ENCODE measurements around the gene LRSAM1. TPM values are rescaled to one million over a fixed set of nuclear protein-coding genes. Genes with fewer than 3 reads are reported as not detected.

Gene LRSAM1
- total and polyA plus RNA-seq, 4 donors = 6.6 to 9.7 (median 7.1) TPM

DNA sequence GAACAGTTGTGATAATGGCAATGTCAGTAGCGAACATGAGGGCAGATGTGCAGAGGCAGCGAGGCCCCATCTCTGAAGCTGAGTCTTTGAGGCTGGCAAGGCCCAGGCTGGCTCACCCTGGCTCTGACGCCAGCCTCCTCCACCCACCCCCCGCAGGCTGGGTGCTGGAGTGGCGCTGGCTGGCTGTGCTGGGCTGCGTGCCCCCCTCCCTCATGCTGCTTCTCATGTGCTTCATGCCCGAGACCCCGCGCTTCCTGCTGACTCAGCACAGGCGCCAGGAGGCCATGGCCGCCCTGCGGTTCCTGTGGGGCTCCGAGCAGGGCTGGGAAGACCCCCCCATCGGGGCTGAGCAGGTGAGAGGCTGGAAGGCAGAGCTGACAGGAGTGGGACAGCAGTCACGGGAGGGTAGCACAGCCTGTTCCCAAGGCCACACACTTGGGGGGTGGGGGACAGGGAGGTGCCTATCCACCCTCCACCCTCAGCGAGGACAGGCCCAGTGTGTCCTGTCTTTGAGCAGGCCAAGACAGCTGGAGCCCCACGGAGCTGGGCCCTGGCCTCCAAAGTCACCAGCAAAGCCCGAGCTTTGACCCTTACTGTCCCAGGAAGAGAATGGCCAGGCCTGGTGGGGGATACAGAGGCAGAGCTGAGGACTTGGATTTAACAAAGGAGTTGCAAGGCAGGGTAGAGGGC is 48.8 kb upstream of the LRSAM1 start:
- no peak overlapping the region for H3K9ac ChIP-seq (ENCODE audit: low read depth in 1 of 2, low read length in 2 of 2)
- H3K27ac ChIP-seq (ENCODE audit: low read depth in 1 of 2, low read length in 2 of 2) = no peak overlapping the region
- no peak for DNase-seq (ENCODE audit: low spot score)
- no peaks in the 10 kb centered on the region for H3K9me3 ChIP-seq (ENCODE audit: control insufficient read depth in 4 of 4, low read length in 3 of 4)
- peaks cover 2 to 32% (median 7%) of the 10 kb centered on the region in 4 donors for H3K36me3 ChIP-seq (ENCODE audit: control insufficient read depth in 4 of 4, insufficient read depth in 3 of 4, low read depth in 1 of 4, low read length in 3 of 4)
- H3K4me1 ChIP-seq (ENCODE audit: control insufficient read depth in 4 of 4, insufficient read depth in 4 of 4, low read length in 3 of 4) = peaks cover 5 to 24% (median 19%) of the 10 kb centered on the region in 4 donors
- 91% methylated on average over 18 of the region's 18 CpGs for WGBS
- TF ChIP-seq GABPA (IDR thresholded peaks at IDR 0.05 in 1 of 2, conservative IDR thresholded peaks at IDR 0.05 in 1 of 2) (no peak), HNF4A (conservative IDR thresholded peaks at IDR 0.05) (no peak), JUND (IDR thresholded peaks at IDR 0.05) (no peak), FOXA2 (IDR thresholded peaks at IDR 0.05) (no peak), EGR1 (IDR thresholded peaks at IDR 0.05; ENCODE audit: low read depth in 2 of 2) (no peak)
- TF ChIP-seq, protein P1, sequence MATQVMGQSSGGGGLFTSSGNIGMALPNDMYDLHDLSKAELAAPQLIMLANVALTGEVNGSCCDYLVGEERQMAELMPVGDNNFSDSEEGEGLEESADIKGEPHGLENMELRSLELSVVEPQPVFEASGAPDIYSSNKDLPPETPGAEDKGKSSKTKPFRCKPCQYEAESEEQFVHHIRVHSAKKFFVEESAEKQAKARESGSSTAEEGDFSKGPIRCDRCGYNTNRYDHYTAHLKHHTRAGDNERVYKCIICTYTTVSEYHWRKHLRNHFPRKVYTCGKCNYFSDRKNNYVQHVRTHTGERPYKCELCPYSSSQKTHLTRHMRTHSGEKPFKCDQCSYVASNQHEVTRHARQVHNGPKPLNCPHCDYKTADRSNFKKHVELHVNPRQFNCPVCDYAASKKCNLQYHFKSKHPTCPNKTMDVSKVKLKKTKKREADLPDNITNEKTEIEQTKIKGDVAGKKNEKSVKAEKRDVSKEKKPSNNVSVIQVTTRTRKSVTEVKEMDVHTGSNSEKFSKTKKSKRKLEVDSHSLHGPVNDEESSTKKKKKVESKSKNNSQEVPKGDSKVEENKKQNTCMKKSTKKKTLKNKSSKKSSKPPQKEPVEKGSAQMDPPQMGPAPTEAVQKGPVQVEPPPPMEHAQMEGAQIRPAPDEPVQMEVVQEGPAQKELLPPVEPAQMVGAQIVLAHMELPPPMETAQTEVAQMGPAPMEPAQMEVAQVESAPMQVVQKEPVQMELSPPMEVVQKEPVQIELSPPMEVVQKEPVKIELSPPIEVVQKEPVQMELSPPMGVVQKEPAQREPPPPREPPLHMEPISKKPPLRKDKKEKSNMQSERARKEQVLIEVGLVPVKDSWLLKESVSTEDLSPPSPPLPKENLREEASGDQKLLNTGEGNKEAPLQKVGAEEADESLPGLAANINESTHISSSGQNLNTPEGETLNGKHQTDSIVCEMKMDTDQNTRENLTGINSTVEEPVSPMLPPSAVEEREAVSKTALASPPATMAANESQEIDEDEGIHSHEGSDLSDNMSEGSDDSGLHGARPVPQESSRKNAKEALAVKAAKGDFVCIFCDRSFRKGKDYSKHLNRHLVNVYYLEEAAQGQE (IDR thresholded peaks at IDR 0.05) = no peak
- TF ChIP-seq, protein P2, sequence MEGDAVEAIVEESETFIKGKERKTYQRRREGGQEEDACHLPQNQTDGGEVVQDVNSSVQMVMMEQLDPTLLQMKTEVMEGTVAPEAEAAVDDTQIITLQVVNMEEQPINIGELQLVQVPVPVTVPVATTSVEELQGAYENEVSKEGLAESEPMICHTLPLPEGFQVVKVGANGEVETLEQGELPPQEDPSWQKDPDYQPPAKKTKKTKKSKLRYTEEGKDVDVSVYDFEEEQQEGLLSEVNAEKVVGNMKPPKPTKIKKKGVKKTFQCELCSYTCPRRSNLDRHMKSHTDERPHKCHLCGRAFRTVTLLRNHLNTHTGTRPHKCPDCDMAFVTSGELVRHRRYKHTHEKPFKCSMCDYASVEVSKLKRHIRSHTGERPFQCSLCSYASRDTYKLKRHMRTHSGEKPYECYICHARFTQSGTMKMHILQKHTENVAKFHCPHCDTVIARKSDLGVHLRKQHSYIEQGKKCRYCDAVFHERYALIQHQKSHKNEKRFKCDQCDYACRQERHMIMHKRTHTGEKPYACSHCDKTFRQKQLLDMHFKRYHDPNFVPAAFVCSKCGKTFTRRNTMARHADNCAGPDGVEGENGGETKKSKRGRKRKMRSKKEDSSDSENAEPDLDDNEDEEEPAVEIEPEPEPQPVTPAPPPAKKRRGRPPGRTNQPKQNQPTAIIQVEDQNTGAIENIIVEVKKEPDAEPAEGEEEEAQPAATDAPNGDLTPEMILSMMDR (IDR thresholded peaks at IDR 0.05; ENCODE audit: low read depth, low read length, missing input control) = no peak
- TF ChIP-seq, protein P3, sequence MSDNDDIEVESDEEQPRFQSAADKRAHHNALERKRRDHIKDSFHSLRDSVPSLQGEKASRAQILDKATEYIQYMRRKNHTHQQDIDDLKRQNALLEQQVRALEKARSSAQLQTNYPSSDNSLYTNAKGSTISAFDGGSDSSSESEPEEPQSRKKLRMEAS (IDR thresholded peaks at IDR 0.05) = no peak
- H3K27me3 ChIP-seq (ENCODE audit: control insufficient read depth in 4 of 4, insufficient read depth in 4 of 4, low read length in 3 of 4) = no peaks in the 10 kb centered on the region
- no peak overlapping the region for H3K4me3 ChIP-seq (ENCODE audit: low read depth in 1 of 3, low read length in 3 of 3)

DNA sequence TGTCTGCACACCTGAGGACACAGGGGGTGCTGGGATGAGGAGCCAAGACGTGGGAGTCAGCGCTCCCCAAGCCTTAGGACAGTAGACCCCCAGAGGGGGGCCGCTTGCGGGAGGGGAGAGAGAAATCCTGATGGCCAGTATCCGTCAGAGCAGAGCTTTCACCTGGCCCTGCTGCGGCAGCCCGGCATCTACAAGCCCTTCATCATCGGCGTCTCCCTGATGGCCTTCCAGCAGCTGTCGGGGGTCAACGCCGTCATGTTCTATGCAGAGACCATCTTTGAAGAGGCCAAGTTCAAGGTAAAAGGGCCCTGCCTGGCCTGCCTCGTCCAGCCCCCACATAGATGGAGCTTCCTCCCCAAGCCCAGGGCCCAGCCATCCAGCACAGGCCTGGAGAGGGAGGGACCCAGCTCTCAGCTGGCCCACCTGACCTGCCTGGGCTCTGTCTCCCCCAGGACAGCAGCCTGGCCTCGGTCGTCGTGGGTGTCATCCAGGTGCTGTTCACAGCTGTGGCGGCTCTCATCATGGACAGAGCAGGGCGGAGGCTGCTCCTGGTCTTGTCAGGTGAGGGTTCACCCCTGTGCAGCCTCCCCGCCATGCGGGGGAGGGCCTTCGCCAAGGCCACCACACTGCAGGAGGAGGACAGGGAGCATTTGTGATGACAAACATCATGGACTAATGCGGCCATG is 47.7 kb upstream of the LRSAM1 start:
- Histone ChIP-seq H3K9ac (ENCODE audit: low read depth in 1 of 2, low read length in 2 of 2) (no peak overlapping the region), H3K36me3 (ENCODE audit: control insufficient read depth in 4 of 4, insufficient read depth in 3 of 4, low read depth in 1 of 4, low read length in 3 of 4) (peaks cover 2 to 32% (median 7%) of the 10 kb centered on the region in 4 donors), H3K27me3 (ENCODE audit: control insufficient read depth in 4 of 4, insufficient read depth in 4 of 4, low read length in 3 of 4) (no peaks in the 10 kb centered on the region), H3K4me1 (ENCODE audit: control insufficient read depth in 4 of 4, insufficient read depth in 4 of 4, low read length in 3 of 4) (peaks cover 3 to 15% (median 11%) of the 10 kb centered on the region in 4 donors), H3K27ac (ENCODE audit: low read depth in 1 of 2, low read length in 2 of 2) (no peak overlapping the region), H3K4me3 (ENCODE audit: low read depth in 1 of 3, low read length in 3 of 3) (no peak overlapping the region), H3K9me3 (ENCODE audit: control insufficient read depth in 4 of 4, low read length in 3 of 4) (no peaks in the 10 kb centered on the region)
- no peak for DNase-seq (ENCODE audit: low spot score)
- no peak for TF ChIP-seq YY1 (IDR thresholded peaks at IDR 0.05)
- 94% methylated on average over 22 of the region's 22 CpGs for WGBS

DNA sequence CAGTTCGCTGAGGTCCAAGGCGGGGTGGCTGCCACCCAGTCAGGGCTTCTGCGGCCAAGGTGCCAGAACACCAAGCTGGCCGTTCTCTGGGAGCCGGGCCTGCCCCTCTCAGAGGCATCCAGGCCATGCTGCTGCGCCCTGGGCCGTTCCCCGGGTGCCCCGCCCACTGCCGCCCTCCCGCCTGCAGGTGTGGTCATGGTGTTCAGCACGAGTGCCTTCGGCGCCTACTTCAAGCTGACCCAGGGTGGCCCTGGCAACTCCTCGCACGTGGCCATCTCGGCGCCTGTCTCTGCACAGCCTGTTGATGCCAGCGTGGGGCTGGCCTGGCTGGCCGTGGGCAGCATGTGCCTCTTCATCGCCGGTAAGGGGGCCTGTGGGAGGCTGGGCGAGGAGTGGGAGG is 46.7 kb upstream of the LRSAM1 start:
- Histone ChIP-seq H3K27me3 (ENCODE audit: control insufficient read depth in 4 of 4, insufficient read depth in 4 of 4, low read length in 3 of 4) (no peaks in the 10 kb centered on the region), H3K9me3 (ENCODE audit: control insufficient read depth in 4 of 4, low read length in 3 of 4) (no peaks in the 10 kb centered on the region), H3K9ac (ENCODE audit: low read depth in 1 of 2, low read length in 2 of 2) (no peak overlapping the region), H3K36me3 (ENCODE audit: control insufficient read depth in 4 of 4, insufficient read depth in 3 of 4, low read depth in 1 of 4, low read length in 3 of 4) (peaks cover 2 to 32% (median 7%) of the 10 kb centered on the region in 4 donors), H3K4me3 (ENCODE audit: low read depth in 1 of 3, low read length in 3 of 3) (no peak overlapping the region), H3K4me1 (ENCODE audit: control insufficient read depth in 4 of 4, insufficient read depth in 4 of 4, low read length in 3 of 4) (peaks cover 3 to 14% (median 8%) of the 10 kb centered on the region in 4 donors), H3K27ac (ENCODE audit: low read depth in 1 of 2, low read length in 2 of 2) (no peak overlapping the region)
- DNase-seq (ENCODE audit: low spot score) = no peak
- 95% methylated on average over 23 of the region's 23 CpGs for WGBS
- TF ChIP-seq, protein P4, sequence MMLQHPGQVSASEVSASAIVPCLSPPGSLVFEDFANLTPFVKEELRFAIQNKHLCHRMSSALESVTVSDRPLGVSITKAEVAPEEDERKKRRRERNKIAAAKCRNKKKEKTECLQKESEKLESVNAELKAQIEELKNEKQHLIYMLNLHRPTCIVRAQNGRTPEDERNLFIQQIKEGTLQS (IDR thresholded peaks at IDR 0.05) = no peak
- TF ChIP-seq FOXA2 (IDR thresholded peaks at IDR 0.05) (no peak), YY1 (IDR thresholded peaks at IDR 0.05) (no peak), RAD21 (IDR thresholded peaks at IDR 0.05) (no peak), NR2F2 (IDR thresholded peaks at IDR 0.05) (no peak), HNF4G (IDR thresholded peaks at IDR 0.05) (no peak)
- TF ChIP-seq, protein P5, sequence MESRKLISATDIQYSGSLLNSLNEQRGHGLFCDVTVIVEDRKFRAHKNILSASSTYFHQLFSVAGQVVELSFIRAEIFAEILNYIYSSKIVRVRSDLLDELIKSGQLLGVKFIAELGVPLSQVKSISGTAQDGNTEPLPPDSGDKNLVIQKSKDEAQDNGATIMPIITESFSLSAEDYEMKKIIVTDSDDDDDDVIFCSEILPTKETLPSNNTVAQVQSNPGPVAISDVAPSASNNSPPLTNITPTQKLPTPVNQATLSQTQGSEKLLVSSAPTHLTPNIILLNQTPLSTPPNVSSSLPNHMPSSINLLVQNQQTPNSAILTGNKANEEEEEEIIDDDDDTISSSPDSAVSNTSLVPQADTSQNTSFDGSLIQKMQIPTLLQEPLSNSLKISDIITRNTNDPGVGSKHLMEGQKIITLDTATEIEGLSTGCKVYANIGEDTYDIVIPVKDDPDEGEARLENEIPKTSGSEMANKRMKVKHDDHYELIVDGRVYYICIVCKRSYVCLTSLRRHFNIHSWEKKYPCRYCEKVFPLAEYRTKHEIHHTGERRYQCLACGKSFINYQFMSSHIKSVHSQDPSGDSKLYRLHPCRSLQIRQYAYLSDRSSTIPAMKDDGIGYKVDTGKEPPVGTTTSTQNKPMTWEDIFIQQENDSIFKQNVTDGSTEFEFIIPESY (IDR thresholded peaks at IDR 0.05) = no peak
- TF ChIP-seq, protein P1 (IDR thresholded peaks at IDR 0.05) = no peak

Measured in liver (tissue), 9 donors.